HG03159 (cell line): ENCODE results near the gene NVL.
"Not testable (repeated sequence)": the region's sequence is repeated elsewhere in the genome, so short reads cannot be mapped to it uniquely, and the experiment has no call there.

Source experiments
- ATAC-seq: cut with Tn5 transposase; IDR thresholded peaks from one replicate; pipeline ENCODE4 v1.9.1; 2021; ENCODE audit warnings: mild to moderate bottlenecking, moderate library complexity; ENCODE audit not compliant: unreplicated experiment

The NVL gene

DNA sequence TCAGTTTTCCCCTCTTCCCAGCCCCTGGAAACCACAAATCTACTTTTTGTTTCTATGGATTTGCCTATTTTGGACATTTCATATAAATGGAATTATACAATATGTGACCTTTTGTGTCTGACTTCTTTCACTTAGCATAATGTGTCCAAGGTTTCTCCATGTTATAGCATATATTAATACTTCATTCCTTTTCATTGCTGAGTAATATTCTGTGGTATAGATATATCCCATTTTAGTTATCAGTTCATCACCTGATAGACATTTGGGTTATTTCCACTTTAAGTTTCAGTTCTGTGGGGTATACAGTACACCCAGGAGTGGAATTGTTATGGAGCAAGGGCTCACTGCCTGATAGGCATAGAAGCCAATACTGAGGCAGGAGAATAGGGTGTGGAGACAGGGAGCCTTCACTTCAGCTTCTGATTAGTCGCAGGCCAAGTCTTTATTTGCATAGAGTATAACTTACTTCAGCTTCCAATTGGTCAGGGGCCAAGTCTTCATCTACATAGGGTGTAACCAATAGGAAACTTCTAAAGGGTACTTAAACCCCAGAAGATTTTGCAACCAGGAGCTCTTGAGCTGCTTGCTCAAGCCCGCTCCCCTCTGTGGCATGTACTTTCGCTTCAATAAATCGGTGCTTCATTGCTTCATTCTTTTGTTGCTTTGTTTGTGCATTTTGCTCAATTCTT, 8.3 kb upstream of the NVL start:
- no peak for ATAC-seq

DNA sequence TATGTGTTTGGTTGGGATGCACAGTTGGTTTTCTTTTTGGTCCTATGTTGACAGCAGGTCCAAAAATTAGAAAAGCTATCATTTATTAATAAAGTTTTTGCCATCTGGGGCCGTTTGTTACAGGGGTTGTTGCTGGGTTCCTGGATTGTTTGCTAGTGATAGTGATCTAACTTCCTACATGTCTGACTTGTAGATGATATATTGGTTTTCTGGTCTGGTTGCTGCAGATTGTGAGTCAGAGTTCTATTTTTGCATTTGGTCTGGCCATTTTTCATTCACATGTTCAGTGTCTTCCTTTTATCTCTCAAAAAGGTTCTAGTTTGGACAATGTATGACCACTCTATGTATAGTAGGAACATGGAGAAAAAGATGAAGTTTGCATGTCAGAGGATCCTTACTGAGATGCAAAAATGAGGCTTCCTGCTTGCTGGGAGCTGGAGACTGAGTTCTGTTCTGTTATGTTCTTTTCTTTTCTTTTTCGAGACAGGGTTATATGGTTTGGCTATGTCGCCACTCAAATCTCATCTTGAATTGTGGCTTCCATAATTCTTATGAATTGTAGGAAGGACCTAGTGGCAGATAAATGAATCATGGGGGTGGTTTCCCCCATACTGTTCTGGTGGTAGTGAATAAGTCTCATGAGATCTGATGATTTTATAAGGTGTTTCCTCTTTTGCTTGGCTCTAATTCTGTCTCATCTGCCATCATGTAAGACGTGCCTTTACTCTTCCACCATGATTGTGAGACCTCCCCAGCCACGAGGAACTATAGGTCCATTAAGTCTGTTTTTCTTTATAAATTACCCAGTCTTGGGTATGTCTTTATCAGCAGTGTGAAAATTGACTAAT, 4.2 kb upstream of the NVL start:
- ATAC-seq, result no peak

DNA sequence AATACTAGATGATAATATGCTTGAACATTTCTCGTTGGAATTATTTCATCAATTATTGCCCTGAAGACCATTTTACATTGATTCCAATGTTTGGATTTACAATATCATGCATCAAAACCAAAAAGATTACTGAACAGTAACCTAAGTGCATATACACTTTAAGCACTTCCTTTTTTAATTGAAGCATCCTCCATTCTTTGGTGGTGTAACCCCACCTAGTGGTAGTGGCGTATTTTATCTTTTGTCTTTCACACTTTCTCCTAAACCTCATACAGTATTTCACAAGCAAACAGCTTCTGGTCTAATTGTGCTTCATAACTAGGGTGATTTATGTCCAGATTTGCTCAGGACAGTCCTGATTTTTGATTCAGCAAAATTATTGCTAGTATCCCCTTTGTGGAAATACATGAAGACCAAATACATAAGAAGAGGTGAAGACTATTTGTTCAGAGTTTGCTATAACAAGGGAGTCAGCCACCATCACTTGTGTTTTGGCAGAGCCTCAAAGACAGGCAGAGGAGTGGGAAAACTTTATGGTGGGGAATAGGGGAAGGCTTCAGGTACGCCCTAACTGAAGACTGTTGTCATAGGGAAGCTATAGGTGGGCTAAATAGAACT, 3.4 kb upstream of the NVL start:
- peak; percentile 47 for ATAC-seq

DNA sequence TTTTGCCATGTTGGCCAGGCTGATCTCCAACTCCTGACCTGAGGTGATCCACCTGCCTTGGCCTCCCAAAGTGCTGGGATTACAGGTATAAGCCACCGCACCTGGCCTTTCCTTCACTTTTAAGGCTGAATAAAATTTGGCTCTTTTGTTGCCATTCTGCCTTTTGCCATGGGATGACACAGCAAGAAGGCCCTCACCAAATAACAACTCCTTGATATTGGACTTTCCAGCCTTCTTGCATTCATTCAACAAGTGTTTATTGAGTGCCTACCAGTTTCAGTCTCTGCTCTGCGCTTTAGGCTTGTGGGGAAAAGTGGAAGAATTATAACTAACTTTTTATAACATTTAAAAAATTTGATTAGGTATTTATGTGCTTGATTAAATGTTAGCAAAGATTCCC, 1.9 kb upstream of the NVL start:
- ATAC-seq, result no peak

DNA sequence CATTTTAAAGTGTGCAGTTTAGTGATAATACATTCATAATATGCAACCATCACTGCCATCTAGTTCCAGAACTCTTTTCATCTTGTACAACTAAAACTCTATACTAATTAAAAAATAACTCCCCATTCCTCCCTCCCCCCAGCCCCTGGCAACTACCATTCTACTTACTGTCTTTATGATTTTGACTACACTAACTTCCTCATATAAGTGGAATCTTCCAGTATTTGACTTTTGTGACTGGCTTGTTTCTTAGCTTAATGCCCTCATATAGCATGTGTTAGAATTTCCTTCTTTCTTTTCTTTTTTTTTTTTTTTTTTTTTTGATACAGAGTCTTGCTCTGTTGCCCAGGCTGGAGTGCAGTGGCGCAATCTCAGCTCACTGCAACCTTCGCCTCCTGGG, 1.4 kb upstream of the NVL start:
- ATAC-seq, result no peak

DNA sequence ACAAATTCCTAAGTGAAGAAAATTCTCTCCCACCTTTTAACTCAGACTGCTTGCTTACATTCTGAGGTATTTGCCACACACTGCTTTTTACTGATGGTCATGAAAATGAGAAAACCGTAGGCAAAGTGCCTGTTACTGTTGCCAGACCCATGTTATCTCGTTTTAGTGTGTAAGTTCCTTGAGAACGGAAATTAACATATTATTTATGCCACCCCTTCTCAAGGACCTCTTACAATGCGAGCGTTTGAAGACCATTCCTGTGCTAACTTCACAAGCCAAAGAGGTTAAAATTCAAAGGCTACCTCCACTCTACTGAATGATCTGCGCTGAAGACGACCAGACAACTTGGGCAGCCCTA, 509 bp downstream of the NVL start:
- ATAC-seq, result peak; percentile 0

DNA sequence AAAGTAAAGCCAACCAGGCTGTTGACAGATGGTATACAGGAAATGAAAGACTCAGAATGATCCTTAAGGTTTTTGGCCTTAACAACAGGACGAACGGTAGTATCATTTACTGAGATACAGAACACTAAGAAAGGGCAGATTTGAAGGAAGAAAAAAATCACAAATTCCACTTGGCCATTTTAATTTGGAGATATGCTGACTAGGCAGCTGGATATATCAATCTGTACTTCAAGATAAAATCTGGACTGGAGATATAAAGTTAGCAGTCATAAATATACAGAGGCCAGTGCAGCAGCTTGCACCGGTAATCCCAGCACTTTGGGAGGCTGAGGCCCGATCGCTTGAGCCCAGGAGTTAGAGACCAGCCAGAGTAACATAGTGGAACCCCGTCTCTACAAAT, 1.3 kb downstream of the NVL start:
- no peak for ATAC-seq

DNA sequence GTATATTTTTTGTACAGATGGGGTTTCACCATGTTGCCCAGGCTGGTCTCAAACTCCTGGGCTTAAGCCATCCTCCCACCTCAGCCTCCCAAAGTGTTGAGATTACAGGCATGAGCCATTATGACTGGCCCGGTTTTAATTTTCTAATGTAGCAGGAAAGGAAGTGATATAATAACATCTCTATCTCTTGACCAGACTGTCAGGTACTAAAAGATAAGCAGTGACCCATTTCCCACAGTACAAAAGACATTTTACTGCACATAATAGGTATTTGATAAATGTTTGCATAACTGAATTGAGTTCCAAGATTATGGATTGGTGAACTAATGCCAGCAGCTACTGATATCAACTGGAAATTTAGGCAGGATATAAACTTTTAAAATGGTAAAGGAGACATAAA, 4.0 kb downstream of the NVL start:
- no peak for ATAC-seq

DNA sequence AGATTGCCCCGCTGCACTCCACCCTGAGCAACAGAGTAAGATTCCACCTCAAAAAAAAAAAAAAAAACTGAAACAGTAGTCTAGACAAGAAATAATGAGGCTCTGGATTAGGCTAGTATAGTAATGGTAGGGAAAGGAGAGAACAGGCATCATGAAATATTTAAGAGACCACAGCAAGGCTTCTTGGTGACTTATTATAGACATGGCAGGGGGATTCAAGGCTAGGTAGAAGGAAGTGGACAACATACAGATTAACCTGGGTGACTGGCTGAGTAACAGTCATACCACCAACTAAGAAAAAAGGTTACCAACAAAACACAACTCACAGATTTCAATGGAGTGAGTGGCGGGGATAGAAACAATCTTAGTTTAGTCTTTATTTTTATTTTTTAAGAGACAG, 8.3 kb downstream of the NVL start:
- no peak for ATAC-seq

DNA sequence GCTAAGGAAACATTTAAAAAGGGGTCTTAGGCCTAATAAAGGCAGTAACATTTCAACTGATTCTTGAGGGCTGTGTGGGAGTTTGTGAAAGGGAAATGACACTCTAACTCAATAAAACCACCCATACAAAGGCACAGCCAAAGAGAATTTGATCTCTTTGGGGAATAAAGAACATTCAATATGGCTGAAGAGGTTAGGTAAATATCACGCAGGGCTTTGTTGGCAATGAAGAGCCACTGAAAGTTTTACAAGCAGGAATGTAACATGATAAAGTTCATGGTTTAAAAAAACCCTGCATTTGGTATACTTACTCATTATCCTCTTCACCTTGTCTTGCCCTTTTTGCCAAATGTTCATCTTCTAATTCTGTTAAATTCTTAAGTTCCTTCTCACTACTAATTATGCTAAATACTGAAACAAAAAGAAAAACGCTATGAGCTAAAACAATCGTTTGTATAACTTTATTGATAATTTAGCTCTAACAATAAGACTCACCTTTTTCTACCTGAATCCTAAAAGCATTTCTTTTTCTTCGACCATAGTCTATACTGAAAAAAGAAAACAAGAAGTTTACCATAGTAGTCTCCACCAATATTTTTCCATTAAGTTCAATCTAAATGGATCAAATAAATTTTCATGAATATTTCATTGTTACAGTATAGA, 12.5 kb downstream of the NVL start:
- ATAC-seq, result no peak

DNA sequence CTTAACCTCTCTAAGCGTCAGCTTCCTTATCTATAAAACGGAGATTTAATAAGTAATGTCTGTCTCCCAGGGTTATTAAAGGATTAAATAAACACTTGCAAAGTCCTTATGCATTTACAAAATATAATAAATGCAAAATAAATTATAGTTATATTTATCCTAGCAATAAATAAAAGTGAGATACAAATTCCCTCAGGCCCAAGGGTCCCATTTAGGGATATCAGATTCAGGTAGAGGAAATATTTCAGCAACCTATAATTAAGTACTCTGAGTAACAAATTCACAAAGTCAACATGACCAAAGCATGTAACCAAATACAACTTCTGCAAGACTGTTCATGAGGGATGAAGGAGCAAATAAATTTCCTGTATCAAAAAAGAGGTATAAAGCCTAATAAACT, 17.9 kb downstream of the NVL start:
- no peak for ATAC-seq

DNA sequence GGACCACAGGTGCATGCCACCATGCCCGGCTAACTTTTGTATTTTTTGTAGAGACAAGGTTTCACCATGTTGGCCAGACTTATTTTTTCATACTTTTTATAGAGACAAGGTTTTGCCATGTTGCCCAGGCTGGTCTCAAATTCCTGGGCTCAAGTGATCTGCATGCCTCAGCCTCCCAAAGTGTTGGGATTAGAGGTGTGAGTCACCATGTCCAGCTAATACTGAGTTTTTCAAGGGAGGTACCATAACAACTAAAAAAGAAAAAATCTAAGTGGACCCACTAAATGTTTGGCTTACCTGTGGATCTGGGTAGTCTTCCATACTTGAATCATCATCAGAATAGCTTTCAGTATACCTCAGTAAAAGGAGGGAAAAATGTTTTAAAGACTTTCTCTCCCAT, 18.5 kb downstream of the NVL start:
- ATAC-seq, result not testable (repeated sequence)

DNA sequence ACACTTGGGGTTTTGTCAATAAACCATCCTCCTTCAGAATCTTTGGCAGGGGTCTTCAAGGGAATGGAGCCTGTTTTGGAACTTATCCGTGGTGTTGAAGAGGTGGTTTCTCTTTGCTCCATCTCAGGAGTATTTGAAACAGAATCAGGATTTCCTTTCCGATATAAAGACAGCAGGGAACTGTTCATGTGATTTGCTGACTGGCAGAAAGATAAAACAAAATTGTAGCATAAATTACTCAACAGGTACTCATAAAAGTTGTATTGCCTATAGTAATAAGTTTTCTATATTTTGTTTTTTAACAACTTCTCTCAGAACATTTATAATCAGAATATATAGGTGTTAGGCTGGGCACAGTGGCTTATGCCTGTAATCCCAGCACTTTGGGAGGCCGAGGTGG, 21.9 kb downstream of the NVL start:
- no peak for ATAC-seq

DNA sequence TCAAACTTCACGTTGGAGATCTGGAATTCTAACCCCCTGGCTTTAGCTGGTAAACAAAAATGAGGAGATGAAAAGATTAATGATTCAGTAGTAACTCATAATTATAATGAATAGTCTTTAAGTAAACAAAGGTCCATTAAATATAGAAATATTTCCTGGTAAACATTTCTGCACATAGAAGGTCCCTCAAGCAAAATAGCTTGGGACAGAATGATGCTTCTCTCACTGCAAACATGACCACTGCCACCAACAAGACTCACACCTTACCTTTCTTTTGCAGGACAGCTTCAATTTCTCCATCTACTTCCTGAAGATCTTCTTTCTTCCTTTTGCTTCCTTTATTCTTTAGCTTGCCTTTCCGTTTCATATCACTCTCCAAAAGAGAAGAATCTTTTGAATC, 25.2 kb downstream of the NVL start:
- no peak for ATAC-seq

DNA sequence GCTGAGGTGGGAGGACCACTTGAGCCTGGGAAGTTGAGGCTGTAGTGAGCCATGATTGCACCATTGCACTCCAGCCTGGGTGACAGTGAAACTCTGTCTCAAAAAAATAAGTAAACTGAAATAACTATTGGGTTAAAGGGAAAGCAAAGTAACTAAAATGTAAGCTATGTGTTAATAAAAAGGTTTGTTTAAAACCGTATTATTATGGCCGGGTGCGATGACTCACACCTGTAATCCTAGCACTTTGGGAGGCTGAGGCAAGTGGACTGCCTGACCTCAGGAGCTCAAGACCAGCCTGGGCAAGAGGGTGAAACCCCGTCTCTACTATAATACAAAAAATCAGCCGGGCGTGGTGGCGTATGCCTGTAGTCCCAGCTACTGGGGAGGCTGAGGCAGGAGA, 27.0 kb downstream of the NVL start:
- ATAC-seq, result no peak

DNA sequence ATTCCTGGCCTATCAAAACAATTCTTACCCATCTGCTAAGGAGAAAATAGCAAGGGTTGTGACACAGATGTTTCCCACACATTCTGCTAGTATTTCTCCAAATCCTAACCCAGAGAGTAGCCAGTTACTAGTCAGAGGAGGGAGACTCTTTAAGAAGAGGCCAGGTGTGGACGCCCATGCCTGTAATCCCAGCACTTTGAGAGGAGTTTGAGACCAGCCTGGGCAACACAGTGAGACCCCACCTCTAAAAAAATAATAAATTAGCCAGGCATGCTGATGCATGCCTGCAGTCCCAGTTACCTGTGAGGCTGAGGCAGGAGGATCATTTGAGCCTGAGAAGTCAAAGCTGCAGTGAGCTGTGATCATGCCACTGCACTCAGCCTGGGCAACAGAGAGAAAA, 28.6 kb downstream of the NVL start:
- no peak for ATAC-seq

DNA sequence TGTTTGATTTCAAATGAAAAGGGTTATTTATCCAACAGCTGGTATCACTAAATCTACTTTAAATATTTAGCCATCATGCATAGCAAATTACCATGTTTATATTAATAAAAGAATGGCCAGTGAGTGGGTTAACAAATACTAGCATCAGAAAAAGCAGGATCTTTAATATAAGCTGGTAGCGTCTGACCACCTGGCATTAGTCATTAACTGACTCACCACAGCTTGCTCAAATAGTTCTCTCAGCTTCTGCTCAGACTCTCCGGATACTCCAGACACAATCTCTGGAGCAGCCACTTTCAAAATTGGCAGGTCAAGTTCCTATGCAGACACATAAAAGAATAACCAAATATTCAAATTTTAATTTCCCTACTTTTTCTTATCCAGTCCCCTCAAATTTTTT, 29.6 kb downstream of the NVL start:
- ATAC-seq, result no peak

DNA sequence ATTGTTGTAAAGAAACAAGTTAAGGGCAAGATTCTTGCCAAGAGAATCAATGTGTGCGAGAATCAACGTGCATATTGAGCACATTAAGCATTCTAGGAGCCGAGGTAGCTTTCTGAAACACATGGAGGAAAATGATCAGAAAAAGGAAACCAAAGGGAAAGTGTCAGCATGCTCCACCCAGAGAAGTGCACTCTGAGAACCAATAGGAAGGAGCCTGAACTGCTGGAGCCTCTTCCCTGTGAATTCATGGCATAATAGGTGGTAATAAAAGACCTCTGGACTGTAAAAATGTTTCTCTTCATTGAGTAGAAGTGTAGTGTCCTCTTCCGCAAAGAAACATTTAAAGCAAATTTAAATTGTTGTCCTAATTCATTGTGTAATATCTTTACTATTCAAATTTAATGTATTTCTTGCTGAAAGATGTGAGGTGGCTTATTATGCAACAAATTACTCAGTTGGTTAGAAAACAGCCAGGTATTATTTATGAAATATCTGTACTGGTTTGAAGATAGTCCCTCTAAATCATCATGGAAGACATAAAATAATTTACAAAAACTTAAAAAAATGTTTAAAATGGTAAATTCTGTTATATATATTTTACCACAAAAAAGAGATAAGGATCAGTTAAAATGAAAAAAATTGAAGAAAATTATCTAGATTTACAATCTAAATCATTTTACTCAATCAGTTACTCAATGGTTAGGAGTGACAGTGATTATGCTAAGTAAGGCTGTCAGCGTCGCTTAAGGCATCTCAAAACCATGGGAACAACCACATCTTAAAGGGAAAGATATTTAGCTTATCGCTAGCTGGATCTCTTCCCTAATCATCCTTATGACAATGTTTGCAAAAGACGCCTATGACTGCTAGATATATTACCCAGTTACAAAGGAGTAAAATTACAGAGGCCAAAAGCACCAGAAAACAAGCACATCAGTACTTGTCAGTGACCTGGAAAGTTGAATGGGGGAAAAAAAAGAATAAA, 31.3 kb downstream of the NVL start:
- ATAC-seq, result no peak

DNA sequence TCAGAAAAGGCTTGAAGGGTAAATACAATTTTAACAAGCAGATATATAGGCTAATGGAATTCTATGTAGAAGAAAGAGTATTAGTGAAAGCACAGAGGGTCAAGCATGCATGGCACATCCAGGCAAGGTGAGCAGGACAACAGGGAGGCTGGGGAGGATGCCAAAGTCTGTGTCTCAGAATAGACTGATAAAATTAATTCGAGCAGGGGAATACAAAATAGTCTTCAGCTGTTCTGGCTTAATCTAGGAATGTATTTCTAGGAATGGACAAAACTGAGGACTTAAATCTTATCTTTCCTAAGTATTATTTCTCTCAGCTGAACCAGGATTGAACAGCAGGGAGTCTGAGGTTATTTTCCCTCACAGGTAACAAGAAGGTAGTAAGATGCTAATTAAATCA, 35.2 kb downstream of the NVL start:
- no peak for ATAC-seq

DNA sequence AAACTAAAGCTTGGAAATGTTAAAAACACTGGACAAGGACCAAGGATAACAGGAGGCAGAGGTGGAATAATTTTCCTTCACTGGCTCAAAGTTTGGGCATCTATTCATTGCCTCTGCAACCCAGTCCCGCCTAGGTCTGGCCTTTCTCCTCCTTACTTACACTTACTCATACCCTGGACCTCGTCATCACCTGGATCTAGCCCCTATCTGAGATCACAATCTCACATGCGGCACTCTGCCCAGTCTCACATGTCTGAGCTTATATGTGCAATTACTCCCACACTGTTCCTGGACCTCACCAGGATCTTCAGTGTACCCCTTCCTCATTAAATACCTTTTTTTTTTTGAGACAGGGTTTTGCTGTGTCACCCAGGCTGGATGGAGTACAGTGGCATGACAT, 37.6 kb downstream of the NVL start:
- ATAC-seq, result no peak

DNA sequence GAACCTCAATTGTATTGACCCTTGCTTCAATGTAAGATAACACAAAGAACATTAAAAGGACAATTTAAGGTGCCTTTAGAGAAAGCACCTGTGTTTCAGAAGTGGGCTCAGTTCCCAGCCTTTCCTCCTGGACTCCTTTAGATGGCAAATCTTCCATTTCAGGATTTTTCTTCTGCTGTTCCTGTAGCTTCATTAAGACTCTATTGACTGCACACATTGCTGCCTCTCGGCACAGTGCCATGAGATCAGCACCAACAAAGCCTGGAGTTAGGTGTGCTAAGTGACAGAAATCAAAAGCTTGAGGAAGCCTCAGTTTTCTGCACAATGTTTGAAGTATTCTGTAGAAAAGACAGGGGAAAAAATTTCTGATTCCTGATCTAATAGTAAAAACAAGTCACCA, 40.6 kb downstream of the NVL start:
- ATAC-seq, result no peak
